Mesothelial cell of epicardium (in vitro differentiated cells): ENCODE data around the gene ZNF397. TPM values are rescaled to one million over a fixed set of nuclear protein-coding genes. Genes with fewer than 3 reads are reported as not detected.

Source experiments
- DNase-seq, 2 experiments: peaks; one replicate each; pipeline ENCODE4 v3.0.0; 2021; ENCODE audit warnings: low spot score in 2 of 2; ENCODE audit not compliant: unreplicated experiment in 2 of 2
- H3K27ac Mint-ChIP-seq: 2 replicates; pipeline ENCODE4 v1.8.0; 2021; ENCODE audit warnings: mixed read lengths
- H3K27me3 Mint-ChIP-seq: 2 replicates; pipeline ENCODE4 v1.8.0; 2021; ENCODE audit warnings: low read depth, mixed read lengths
- H3K36me3 Mint-ChIP-seq: 2 replicates; pipeline ENCODE4 v1.8.0; 2021; ENCODE audit warnings: mixed read lengths
- H3K4me1 Mint-ChIP-seq: 2 replicates; pipeline ENCODE4 v1.8.0; 2021; ENCODE audit warnings: mixed read lengths
- H3K4me3 Mint-ChIP-seq: 2 replicates; pipeline ENCODE4 v1.8.0; 2021; ENCODE audit warnings: mild to moderate bottlenecking, moderate library complexity, mixed read lengths
- H3K9me3 Mint-ChIP-seq: 2 replicates; pipeline ENCODE4 v1.8.0; 2021; ENCODE audit warnings: mixed read lengths
- CTCF ChIP-seq: fragments of 200-600 bp; sonication (generic); IDR thresholded peaks from one replicate; pipeline ENCODE4 v1.5.0; 2021; ENCODE audit warnings: antibody characterized with exemption; ENCODE audit not compliant: unreplicated experiment
- total RNA-seq: library from RNA; stranded (reverse); gene quantifications from 3 replicates; pipeline ENCODE4 v1.2.1, GENCODE V29; 2021

ZNF397 gene
- total RNA-seq, 1 donor from 2014 or later = 43.3 TPM

GRCh38 chr18:35264409-35264808 is 23.6 kb downstream of the ZNF397 start:
- no peaks in the 10 kb centered on the region for H3K4me1 Mint-ChIP-seq
- no peak for TF ChIP-seq CTCF
- H3K9me3 Mint-ChIP-seq = peaks cover 29% of the 10 kb centered on the region
- no peak overlapping the region for H3K4me3 Mint-ChIP-seq
- H3K36me3 Mint-ChIP-seq = peaks cover 63% of the 10 kb centered on the region
- no peak for DNase-seq
- H3K27ac Mint-ChIP-seq = no peak overlapping the region
- no peaks in the 10 kb centered on the region for H3K27me3 Mint-ChIP-seq

GRCh38 chr18:35267161-35267651 is 26.4 kb downstream of the ZNF397 start:
- no peaks in the 10 kb centered on the region for H3K27me3 Mint-ChIP-seq
- peaks cover 26% of the 10 kb centered on the region for H3K9me3 Mint-ChIP-seq
- no peak for TF ChIP-seq CTCF
- peaks cover 47% of the 10 kb centered on the region for H3K36me3 Mint-ChIP-seq
- no peak overlapping the region for H3K27ac Mint-ChIP-seq
- H3K4me1 Mint-ChIP-seq = no peaks in the 10 kb centered on the region
- no peak for DNase-seq
- no peak overlapping the region for H3K4me3 Mint-ChIP-seq

- Mint-ChIP-seq H3K4me1 (no peaks in the 10 kb centered on the region), H3K27me3 (no peaks in the 10 kb centered on the region), H3K4me3 (no peak overlapping the region), H3K9me3 (peaks cover 30% of the 10 kb centered on the region), H3K36me3 (peaks cover 47% of the 10 kb centered on the region), H3K27ac (no peak overlapping the region)
- TF ChIP-seq CTCF = no peak
- no peak for DNase-seq
Observed at GRCh38 chr18:35267809-35268208, 27.0 kb downstream of the ZNF397 start.

GRCh38 chr18:35268821-35269220 is 28.0 kb downstream of the ZNF397 start:
- peaks cover 38% of the 10 kb centered on the region for H3K9me3 Mint-ChIP-seq
- peaks cover 50% of the 10 kb centered on the region for H3K36me3 Mint-ChIP-seq
- no peaks in the 10 kb centered on the region for H3K4me1 Mint-ChIP-seq
- no peak overlapping the region for H3K4me3 Mint-ChIP-seq
- H3K27me3 Mint-ChIP-seq = no peaks in the 10 kb centered on the region
- no peak for TF ChIP-seq CTCF
- no peak overlapping the region for H3K27ac Mint-ChIP-seq
- DNase-seq = no peak

GRCh38 chr18:35271656-35272055 is 30.8 kb downstream of the ZNF397 start:
- Mint-ChIP-seq H3K27me3 (no peaks in the 10 kb centered on the region), H3K36me3 (peaks cover 43% of the 10 kb centered on the region), H3K27ac (no peak overlapping the region), H3K9me3 (peaks cover 42% of the 10 kb centered on the region), H3K4me1 (no peaks in the 10 kb centered on the region), H3K4me3 (no peak overlapping the region)
- DNase-seq = no peak
- TF ChIP-seq CTCF = no peak

- H3K4me3 Mint-ChIP-seq = no peak overlapping the region
- H3K9me3 Mint-ChIP-seq = peaks cover 58% of the 10 kb centered on the region
- DNase-seq = no peak
Observed at GRCh38 chr18:35276267-35276666, 35.4 kb downstream of the ZNF397 start.

More at GRCh38 chr18:35276267-35276666, 35.4 kb downstream of the ZNF397 start:
- Mint-ChIP-seq H3K4me1 (no peaks in the 10 kb centered on the region), H3K27me3 (no peaks in the 10 kb centered on the region), H3K36me3 (peaks cover 40% of the 10 kb centered on the region), H3K27ac (no peak overlapping the region)
- no peak for TF ChIP-seq CTCF
